GM12874 (cell line): ENCODE measurements around the gene RTEL1.

Experiments
- TF ChIP-seq, protein P1 (sequence below): IDR thresholded peaks from 2 replicates; pipeline ENCODE4 v1.5.1; 2011; ENCODE audit warnings: low read depth, mild to moderate bottlenecking, control low read depth, low read length, moderate library complexity; ENCODE audit not compliant: insufficient read depth

Gene RTEL1

DNA sequence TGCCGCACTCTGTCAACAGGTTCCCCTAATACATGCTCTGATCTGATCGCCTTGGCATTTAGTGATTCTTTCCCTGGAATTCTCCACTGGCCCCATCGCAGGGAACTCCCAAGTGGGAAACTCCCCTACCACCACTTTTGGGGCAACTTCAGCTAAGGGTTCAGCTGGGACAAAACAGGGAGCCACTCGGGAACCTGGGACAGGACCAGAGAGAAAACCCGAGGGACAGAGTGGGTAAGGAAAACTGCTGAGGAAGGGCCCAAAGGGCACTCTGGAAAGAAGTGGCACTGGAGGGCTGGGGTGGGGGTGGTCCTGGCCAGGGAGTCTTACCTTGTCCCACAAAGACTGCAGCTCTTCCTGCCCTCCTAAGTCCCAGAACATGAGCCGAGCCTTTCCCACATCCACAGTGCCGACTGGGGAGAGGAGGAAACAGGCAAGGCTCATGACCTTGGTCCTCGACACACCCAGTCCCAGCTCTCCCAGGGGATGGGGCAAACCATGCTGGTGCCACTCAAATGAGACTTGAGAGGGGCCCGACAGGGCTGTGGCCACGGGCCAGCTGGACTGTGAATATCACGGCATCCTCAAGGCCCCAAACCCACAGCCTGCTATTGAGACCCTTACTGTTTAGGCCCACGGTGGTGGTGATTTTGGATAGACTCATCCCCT is 48.0 kb downstream of the RTEL1 start:
- TF ChIP-seq, protein P1, sequence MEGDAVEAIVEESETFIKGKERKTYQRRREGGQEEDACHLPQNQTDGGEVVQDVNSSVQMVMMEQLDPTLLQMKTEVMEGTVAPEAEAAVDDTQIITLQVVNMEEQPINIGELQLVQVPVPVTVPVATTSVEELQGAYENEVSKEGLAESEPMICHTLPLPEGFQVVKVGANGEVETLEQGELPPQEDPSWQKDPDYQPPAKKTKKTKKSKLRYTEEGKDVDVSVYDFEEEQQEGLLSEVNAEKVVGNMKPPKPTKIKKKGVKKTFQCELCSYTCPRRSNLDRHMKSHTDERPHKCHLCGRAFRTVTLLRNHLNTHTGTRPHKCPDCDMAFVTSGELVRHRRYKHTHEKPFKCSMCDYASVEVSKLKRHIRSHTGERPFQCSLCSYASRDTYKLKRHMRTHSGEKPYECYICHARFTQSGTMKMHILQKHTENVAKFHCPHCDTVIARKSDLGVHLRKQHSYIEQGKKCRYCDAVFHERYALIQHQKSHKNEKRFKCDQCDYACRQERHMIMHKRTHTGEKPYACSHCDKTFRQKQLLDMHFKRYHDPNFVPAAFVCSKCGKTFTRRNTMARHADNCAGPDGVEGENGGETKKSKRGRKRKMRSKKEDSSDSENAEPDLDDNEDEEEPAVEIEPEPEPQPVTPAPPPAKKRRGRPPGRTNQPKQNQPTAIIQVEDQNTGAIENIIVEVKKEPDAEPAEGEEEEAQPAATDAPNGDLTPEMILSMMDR: no peak

DNA sequence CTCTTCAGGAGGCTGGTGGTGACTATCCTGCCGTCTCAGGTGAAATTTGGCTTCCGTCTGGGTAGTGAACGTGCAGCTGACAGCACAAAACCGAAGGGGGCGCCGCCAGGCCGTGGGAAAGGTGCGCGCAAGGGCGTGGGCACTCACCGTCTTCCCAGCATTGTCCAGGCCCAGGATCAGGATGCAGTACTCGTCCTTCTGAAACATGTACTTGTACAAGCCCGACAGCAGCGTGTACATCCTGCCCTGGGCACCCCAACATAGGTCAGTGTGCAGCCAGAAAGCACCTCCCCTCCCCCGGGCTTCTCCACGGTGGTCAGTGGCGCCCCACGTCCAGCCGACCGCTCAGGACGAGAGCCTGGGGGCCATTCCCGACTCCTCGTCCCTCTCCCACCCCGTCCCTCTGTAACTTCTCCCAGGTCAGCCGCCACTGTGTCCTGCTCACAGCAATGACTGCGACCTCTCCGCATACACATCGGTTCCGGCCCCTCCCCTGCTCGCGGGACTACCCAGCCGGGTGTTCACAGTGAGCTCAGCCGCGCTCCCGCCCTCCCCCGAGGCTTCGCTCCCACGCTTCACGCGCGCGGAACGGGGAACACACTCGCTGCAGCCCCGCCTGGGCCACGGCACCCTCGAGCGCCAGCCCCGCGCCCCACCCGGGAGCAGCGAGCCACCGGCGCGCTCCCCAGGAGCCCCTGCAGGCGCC is 48.9 kb downstream of the RTEL1 start:
- TF ChIP-seq, protein P1: peak; percentile 85

DNA sequence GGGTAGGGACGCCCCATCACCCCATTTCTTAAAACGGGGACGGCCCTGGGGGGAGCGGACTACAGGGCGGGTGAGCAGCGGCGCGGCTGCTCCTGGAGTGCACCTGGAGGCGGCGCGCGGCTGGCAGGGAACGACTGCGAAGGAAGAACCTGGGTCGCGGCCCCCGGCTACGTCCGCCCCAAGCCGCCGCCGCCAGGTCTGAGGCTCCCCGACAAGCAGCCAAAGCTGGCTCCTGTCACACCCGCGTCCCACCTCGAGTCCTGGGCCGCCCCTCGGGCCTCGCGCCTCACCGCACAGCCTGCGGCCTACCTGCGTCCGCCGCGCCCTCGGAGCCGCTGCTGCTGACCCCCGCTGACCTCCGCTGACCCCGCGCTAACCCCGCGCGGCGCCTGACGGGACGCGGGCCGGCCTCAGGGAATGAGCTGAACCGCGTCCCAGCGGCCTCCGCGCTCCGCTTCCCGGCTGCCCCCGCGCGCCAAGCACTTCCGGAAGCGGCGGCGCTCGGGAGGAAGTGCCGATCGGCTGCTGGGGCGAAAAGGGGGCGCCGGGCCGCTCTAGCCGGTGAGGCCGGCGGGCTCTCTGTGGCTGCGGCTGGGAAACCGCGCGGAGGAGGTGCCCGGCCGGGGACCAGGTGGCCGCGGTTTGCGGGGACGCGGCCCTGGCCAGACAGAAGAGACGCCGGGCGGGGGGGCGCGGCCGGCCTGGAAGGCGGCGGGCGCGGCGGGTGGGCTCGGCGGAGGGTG is 49.6 kb downstream of the RTEL1 start, which contains the start of the genes ARFRP1 and ZGPAT:
Gene ARFRP1, minus strand, starts transcription at position 419 of the 743 bp plus-strand sequence. CDS start 885 bp downstream, outside the sequence.
Gene ZGPAT, plus strand, starts transcription at position 482 of the 743 bp plus-strand sequence. CDS start 542 bp downstream, outside the sequence.
- TF ChIP-seq, protein P1: no peak

DNA sequence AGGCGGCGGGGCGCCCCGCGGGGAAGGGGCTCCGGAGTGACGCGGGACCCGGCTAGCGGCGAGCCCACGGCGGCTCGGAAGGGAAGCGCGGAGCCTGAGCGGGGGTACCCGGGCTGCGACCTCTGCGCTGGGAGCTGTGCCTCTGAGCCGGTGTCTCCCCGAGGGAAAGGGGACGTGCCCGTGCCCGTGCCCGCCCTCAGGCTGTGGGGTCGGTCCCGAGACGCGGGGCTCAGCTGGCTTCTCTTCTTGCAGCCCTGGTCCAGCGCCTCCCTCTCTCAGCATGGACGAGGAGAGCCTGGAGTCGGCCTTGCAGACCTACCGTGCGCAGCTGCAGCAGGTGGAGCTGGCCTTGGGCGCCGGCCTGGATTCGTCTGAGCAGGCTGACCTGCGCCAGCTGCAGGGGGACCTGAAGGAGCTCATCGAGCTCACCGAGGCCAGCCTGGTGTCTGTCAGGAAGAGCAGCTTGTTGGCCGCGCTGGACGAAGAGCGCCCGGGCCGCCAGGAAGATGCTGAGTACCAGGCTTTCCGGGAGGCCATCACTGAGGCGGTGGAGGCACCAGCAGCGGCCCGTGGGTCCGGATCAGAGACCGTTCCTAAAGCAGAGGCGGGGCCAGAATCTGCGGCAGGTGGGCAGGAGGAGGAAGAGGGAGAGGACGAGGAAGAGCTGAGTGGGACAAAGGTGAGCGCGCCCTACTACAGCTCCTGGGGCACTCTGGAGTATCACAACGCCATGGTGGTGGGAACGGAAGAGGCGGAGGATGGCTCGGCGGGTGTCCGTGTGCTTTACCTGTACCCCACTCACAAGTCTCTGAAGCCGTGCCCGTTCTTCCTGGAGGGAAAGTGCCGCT is 50.4 kb downstream of the RTEL1 start:
- TF ChIP-seq, protein P1: no peak

DNA sequence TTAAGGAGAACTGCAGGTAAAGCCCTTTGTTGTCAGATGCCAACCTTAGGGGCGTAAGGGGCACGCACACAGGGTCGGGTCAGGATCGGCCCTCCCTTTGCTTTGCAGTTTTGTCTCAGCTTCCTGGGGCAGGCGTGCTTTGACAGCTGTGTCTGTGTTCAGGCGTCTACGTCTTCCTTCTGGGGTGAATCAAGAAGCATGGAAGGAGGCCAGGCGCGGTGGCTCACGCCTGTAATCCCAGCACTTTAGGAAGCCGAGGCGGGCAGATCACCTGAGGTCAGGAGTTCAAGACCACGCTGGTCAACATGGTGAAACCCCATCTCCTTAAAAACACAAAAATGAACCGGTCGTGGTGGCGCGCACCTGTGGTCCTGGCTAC is 51.0 kb downstream of the RTEL1 start:
- TF ChIP-seq, protein P1: no peak

DNA sequence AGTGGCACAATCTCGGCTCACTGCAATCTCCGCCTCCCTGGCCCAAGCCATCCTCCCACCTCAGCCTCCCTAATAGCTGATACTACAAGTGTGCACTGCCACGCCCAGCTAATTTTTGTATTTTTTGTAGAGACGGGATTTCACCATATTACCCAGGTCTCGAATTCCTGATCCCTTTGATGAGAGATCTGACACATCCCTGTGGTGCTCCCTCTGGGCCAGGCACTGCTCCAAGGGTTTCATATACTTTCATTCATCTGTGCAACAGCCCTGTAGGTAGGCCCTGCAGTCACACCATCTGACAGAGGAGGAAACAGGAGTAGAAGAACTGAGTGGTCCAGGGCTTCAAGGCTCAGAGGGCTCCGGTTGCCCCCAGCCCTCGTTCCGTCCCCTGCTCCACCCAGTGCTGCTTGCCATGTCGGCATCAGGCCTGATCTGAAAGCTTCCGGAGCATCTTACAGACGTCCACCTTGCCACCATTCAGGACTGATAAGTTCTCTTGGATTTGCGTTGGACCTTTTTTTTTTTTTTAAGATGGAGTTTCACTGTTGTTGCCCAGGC is 53.1 kb downstream of the RTEL1 start:
- TF ChIP-seq, protein P1: no peak
